GM19239 (cell line): ENCODE results near the gene PPT2.
"Not testable (repeated sequence)": the region's sequence is repeated elsewhere in the genome, so short reads cannot be mapped to it uniquely, and the experiment has no call there.

ENCODE experiments used
- DNase-seq: peaks from one replicate; pipeline ENCODE4 v3.0.0; 2011; ENCODE audit warnings: low spot score; ENCODE audit not compliant: insufficient read length
- FAIRE-seq: peaks from 2 replicates; lab custom pipeline; 2011; peaks lifted over from hg19 to GRCh38; lab: Jason Lieb, UNC

The PPT2 gene

DNA sequence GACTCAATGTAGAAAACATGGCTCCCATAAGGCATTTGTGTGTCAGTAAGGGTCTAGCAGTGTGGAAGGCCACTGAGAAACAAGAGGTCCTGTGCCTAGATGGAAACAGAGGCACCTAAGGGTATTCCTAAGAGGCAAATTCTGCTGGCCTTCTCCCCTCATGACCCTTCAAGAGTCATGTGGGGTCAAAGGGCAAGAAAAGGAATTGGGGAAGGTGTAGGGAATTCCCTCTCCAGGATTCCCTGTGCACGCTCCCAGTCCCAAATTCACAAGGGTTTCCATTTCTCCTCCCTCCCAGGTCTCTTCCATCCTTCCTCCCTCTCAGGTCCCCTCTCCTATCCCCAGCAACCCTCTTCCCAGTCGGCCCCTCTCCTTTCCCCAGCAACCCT, 21.4 kb downstream of the PPT2 start:
- no peak for FAIRE-seq
- no peak for DNase-seq

- FAIRE-seq (peak; percentile 84), DNase-seq (peak; percentile 97)
Measured at GRCh38 chr6:32175711-32176475, 22.0 kb downstream of the PPT2 start, which contains the start of gene AGPAT1. Gene AGPAT1 (minus strand): TSS chr6:32176084. CDS start chr6:32171496, 4,588 bp downstream.

- DNase-seq (no peak), FAIRE-seq (no peak)
Measured at GRCh38 chr6:32176476-32177182, 22.7 kb downstream of the PPT2 start.

- FAIRE-seq (peak; percentile 21), DNase-seq (no peak)
Measured at GRCh38 chr6:32177183-32177787, 23.3 kb downstream of the PPT2 start.

GRCh38 chr6:32177788-32178546, 24.0 kb downstream of the PPT2 start, which contains the start of gene RNF5:
Gene RNF5 (plus strand): TSS chr6:32178405. CDS start chr6:32178512, 107 bp downstream.
- FAIRE-seq, result peak; percentile 98

GRCh38 chr6:32178547-32179440, 24.9 kb downstream of the PPT2 start:
- no peak for DNase-seq
- FAIRE-seq, result peak; percentile 11

More at GRCh38 chr6:32177788-32178546, 24.0 kb downstream of the PPT2 start, which contains the start of gene RNF5:
- DNase-seq, result peak; percentile 90

DNA sequence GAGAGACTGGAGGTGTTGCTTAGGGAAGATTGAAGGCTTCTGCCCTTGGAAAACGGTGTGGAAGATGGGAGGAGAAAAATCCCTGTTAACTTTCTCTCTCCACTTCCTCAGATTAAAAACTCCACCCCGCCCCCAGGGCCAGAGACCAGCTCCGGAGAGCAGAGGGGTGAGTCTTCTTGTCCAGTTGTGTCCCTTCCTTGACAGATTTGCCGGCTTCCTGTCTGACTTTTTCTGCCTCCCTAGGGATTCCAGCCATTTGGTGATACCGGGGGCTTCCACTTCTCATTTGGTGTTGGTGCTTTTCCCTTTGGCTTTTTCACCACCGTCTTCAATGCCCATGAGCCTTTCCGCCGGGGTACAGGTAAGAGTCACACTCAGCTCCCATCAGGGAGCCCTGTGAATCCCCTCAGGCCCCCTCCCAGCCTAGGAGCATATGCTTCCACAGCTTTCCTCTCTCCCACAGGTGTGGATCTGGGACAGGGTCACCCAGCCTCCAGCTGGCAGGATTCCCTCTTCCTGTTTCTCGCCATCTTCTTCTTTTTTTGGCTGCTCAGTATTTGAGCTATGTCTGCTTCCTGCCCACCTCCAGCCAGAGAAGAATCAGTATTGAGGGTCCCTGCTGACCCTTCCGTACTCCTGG, 25.9 kb downstream of the PPT2 start:
- FAIRE-seq (no peak), DNase-seq (no peak)

DNA sequence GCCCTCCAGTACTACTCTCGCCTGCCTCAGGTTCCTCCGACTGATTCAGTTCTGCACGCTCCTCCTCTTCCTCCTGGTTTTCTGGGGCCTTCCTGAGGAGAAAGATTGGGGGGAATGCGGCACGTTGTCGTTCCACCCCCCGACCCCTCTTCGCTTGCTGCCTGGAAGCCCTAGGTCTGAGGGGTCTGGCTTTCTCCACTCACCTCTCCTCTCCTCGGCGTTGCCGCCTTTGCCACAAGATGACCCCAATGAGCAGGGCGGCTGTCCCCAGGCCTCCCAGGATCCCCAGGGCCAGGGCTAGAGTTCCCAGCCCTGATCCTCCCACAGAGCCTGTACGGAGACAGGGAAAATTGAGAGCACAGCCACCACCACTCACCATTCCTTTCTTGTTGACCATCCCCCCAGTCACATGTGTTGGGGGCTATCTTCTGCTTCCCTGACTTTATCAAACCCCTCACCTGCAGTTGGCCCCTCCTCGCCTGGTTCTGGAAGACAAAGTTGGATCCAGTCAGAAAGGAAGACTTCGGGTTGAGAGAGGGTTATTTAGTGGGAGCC, 27.3 kb downstream of the PPT2 start:
- FAIRE-seq (no peak), DNase-seq (no peak)

DNA sequence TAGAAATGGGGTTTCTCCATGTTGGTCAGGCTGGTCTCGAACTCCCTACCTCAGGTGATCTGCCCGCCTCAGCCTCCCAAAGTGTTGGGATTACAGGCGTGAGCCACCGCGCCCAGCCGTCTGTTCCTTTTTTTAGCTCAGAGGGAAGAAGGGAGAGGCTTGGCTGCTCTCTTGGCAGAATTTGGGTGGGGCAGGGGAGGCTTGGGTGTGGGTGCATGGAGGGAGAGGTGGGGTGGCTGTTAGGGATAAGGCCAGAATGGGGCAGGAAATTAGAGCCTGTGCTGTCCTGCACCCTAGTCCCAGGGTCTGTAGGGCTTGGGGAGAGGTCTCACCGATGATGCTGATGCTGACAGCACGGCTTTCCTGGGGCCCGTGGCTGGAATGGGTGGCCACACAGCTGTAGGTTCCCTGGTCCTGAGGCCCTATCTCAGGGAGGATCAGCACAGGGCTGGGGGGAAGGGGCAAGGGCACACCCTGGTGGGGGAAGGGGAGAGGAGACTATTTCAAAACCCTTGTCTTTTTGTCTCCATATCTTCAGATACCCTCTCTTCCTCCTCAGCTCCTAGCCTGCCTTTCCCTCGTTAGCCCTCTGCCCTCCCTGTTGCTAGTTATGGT, 28.1 kb downstream of the PPT2 start:
- no peak for DNase-seq
- no peak for FAIRE-seq

- no peak for DNase-seq
- FAIRE-seq, result no peak
Measured at GRCh38 chr6:32182555-32182981, 28.6 kb downstream of the PPT2 start.

- FAIRE-seq (no peak), DNase-seq (no peak)
Measured at GRCh38 chr6:32183030-32183429, 29.1 kb downstream of the PPT2 start.

DNA sequence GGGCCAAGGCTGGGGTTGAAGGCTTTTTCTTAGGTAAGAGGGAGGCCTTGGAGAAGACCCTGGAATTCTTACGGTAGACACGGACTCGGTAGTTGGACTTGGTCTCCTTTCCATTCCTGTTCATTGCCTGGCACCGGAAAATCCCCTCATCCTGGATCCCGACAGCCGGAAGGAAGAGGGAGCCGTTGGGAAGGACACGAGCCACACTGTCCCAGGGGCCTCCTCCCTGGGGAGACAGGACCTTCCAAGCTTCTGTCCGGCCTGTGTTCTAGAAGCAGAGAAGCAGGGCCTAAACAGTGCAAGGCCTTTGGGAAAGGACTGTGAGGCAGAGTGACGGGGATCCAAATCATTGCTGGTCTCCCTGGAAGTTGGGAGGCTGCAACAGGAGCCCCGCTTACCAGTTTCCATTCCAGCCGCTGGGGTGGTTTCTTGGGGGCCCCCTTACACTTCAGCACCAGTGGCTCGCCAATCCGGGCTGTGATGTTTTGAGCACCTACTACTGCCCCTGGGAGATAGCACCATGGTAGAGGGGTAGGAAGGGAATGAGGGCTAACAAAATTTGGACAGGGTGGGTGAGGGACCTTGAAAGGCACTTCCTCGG, 29.6 kb downstream of the PPT2 start:
- FAIRE-seq, result no peak
- DNase-seq, result no peak

GRCh38 chr6:32184084-32184640, 30.2 kb downstream of the PPT2 start, which contains the start of gene AGER:
Gene AGER (minus strand): TSS chr6:32184253. CDS start chr6:32184222, 31 bp downstream.
- DNase-seq (no peak), FAIRE-seq (no peak)

DNA sequence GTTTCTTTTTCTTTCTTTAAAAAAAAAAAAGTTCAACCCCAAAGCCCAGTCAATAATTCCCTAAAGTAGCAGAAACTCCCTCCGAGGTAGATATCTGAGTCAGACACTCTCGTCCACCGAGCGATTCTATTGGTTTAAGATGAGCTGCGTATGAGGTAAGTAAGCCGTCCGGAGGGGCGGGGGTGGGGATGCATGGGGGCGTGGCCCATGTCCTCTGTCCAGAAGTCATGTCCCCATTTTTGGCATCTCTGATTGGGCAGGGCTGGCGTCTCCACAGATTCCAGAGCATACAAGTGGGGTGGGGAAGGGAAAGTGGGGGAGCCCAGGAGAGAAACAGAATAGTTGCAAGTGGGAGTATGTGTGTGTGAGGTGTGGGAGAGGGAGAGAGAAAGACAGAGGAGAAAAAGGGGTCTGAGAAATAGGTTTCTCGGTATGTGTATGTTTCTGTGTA, 31.8 kb downstream of the PPT2 start:
- FAIRE-seq, result not testable (repeated sequence)

GRCh38 chr6:32186151-32186840, 32.4 kb downstream of the PPT2 start:
- DNase-seq, FAIRE-seq: not testable (repeated sequence)

More for the DNA sequence above, 31.8 kb downstream of the PPT2 start:
- not testable (repeated sequence) for DNase-seq

DNA sequence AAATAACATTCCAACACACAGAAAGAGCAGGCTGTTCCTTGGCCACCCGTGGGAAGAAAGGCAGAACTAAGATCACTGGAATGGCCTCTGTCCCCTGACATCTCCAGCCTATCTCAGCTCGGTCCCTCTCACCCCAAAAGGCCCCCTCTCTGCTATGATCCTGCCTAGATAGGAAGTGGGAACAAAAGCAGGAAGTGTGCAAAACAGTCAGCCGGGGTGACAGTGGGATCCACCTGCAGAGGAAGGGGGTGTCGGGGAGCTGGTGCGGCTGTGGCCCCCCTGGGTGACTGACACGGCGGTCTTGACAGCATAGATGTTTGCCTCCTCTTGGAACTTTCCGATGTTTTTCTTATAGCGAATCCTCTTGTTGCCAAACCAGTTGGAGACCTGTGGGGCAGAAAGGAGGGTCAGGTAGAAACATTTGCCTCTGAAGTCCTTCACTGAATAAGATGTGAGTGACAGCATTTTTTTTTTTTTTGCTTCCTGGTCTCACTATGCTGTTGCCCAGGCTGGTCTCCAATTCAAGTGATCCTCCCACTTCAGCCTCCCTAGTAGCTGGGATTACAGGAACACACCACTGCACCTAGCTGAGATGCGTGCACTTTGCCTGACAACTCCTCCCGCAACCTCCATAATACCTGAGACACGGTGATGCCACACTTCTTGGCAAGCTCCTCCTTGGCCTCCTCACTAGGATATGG, 33.2 kb downstream of the PPT2 start:
- no peak for FAIRE-seq
- no peak for DNase-seq
